GM20000 (cell line): Measurements from ENCODE around the gene SULF2.
A peak's percentile ranks its signal among the peaks of the same experiment; 100 is the strongest.
"Not testable (repeated sequence)": the region's sequence is repeated elsewhere in the genome, so short reads cannot be mapped to it uniquely, and the experiment has no call there.

Experiments used
- DNase-seq: peaks from one replicate; pipeline ENCODE4 v3.0.0; 2012; ENCODE audit warnings: low spot score
- CTCF ChIP-seq: IDR thresholded peaks from 2 replicates; pipeline ENCODE4 v1.5.1; 2012; ENCODE audit warnings: mild to moderate bottlenecking, control low read depth; ENCODE audit errors: extremely low read depth, missing control alignments

SULF2 gene

GRCh38 chr20:47785311-47785853, at the start of gene SULF2:
TSS of gene SULF2 (minus strand) at chr20:47785481. CDS start at chr20:47757363, 28,118 bp downstream.
- peak; percentile 51 for DNase-seq
- TF ChIP-seq CTCF: no peak

GRCh38 chr20:47831675-47832074, 46.4 kb upstream of the SULF2 start:
- DNase-seq: not testable (repeated sequence)

GRCh38 chr20:47826716-47827115, 41.4 kb upstream of the SULF2 start:
- not testable (repeated sequence) for DNase-seq

- not testable (repeated sequence) for DNase-seq
Observed at GRCh38 chr20:47826006-47826405, 40.7 kb upstream of the SULF2 start.

- no peak for DNase-seq
- TF ChIP-seq CTCF: no peak
Observed at GRCh38 chr20:47825011-47825762, 39.9 kb upstream of the SULF2 start.

GRCh38 chr20:47823941-47824340, 38.7 kb upstream of the SULF2 start:
- not testable (repeated sequence) for DNase-seq

GRCh38 chr20:47821481-47822100, 36.3 kb upstream of the SULF2 start:
- no peak for TF ChIP-seq CTCF
- no peak for DNase-seq

GRCh38 chr20:47818996-47819609, 33.8 kb upstream of the SULF2 start:
- no peak for TF ChIP-seq CTCF
- DNase-seq: no peak

- DNase-seq: no peak
- no peak for TF ChIP-seq CTCF
Observed at GRCh38 chr20:47818466-47818865, 33.2 kb upstream of the SULF2 start.
